HepG2 (cell line): Measurements from ENCODE around the gene NEK5. TPM values are rescaled to one million over a fixed set of nuclear protein-coding genes. Genes with fewer than 3 reads are reported as not detected.

Experiments used
- ASH2L ChIP-seq: fragments of 300-600, 200-600 bp; sonication (generic); IDR thresholded peaks from 2 replicates; pipeline ENCODE4 v1.7.0; 2017; ENCODE audit warnings: low read depth, mild to moderate bottlenecking, moderate library complexity, mixed read lengths, low read length; ENCODE audit not compliant: insufficient read length
- BATF2 ChIP-seq: sonication (generic); formaldehyde crosslinking; IDR thresholded peaks from 2 replicates; pipeline ENCODE4 v1.8.0; 2022; ENCODE audit warnings: mild to moderate bottlenecking, missing genetic modification reagents, moderate library complexity
- DDIT3 ChIP-seq: sonication (generic); formaldehyde crosslinking; IDR thresholded peaks from 2 replicates; pipeline ENCODE4 v1.4.0; 2020; ENCODE audit warnings: mild to moderate bottlenecking, missing genetic modification reagents
- HCFC1 ChIP-seq: fragments of 150-350 bp; IDR thresholded peaks from 2 replicates; pipeline ENCODE4 v1.6.1; 2014; ENCODE audit warnings: low read depth, low read length
- HNF1A ChIP-seq, 2 experiments: sonication (generic) in 1 of 2; formaldehyde crosslinking in 1 of 2; IDR thresholded peaks; 2 replicates each; pipeline versions ENCODE4 v1.4.0 to v1.6.1; 2016 to 2020; ENCODE audit warnings: borderline replicate concordance in 1 of 2, low read depth in 1 of 2, mild to moderate bottlenecking in 1 of 2, missing genetic modification reagents in 1 of 2
- KLF15 ChIP-seq: sonication (generic); formaldehyde crosslinking; IDR thresholded peaks from 2 replicates; pipeline ENCODE4 v1.8.1; 2023; ENCODE audit warnings: borderline replicate concordance, mild to moderate bottlenecking, inconsistent platforms, missing genetic modification reagents, mixed read lengths
- NFKBIZ ChIP-seq: IDR thresholded peaks from 2 replicates; pipeline ENCODE4 v1.6.1; 2018; ENCODE audit warnings: missing genetic modification reagents, missing compliant biosample characterization
- REL ChIP-seq: sonication (generic); formaldehyde crosslinking; conservative IDR thresholded peaks from 2 replicates; pipeline ENCODE4 v1.8.0; 2022; ENCODE audit warnings: mild to moderate bottlenecking, missing genetic modification reagents, moderate library complexity
- ZBTB2 ChIP-seq: sonication (generic); formaldehyde crosslinking; IDR thresholded peaks from 2 replicates; pipeline ENCODE4 v1.8.0; 2022; ENCODE audit warnings: low read depth, missing genetic modification reagents
- ZBTB46 ChIP-seq: sonication (generic); formaldehyde crosslinking; IDR thresholded peaks from 2 replicates; pipeline ENCODE4 v1.4.0; 2020; ENCODE audit warnings: mild to moderate bottlenecking, missing genetic modification reagents, borderline replicate concordance
- ZFX ChIP-seq: sonication (generic); formaldehyde crosslinking; IDR thresholded peaks from 2 replicates; pipeline ENCODE4 v1.4.0; 2020; ENCODE audit warnings: mild to moderate bottlenecking, low read depth, missing genetic modification reagents, moderate library complexity
- ZNF121 ChIP-seq: sonication (generic); formaldehyde crosslinking; IDR thresholded peaks from 2 replicates; pipeline ENCODE4 v1.5.0; 2020; ENCODE audit warnings: mild to moderate bottlenecking, missing genetic modification reagents
- ZNF281 ChIP-seq: sonication (generic); formaldehyde crosslinking; IDR thresholded peaks from 2 replicates; pipeline ENCODE4 v1.4.0; 2020; ENCODE audit warnings: missing genetic modification reagents, borderline replicate concordance
- ZNF784 ChIP-seq: sonication (generic); formaldehyde crosslinking; IDR thresholded peaks from 2 replicates; pipeline ENCODE4 v1.5.1; 2020; ENCODE audit warnings: missing genetic modification reagents, mild to moderate bottlenecking, borderline replicate concordance
- ZSCAN30 ChIP-seq: sonication (generic); formaldehyde crosslinking; IDR thresholded peaks from 2 replicates; pipeline ENCODE4 v1.5.0; 2020; ENCODE audit warnings: mild to moderate bottlenecking, missing genetic modification reagents
- polyA plus RNA-seq, 8 experiments: library from polyadenylated mRNA; depleted of rRNA in 3 of 8; stranded (reverse) in 7 of 8; unstranded in 1 of 8; fragments of >200 nt; fragmentation: Illumina TruSeq in 4 of 8; extraction: Trizol in 4 of 8; gene quantifications; 2 replicates each; pipeline versions ENCODE4 v1.2.1 to v1.2.3, GENCODE V29; 2011 to 2016; ENCODE audit warnings: low read depth in 4 of 8, missing spikeins in 1 of 8, mixed read lengths in 1 of 8; ENCODE audit not compliant: insufficient read depth in 1 of 8
- total RNA-seq, 5 experiments: library from RNA; depleted of rRNA; stranded (reverse); fragments of >200 nt; fragmentation: Illumina TruSeq; extraction: Trizol; gene quantifications; 2 replicates each; pipeline ENCODE4 v1.2.3, GENCODE V29; 2016; ENCODE audit warnings: low read depth in 1 of 5

NEK5 gene
- total and polyA plus RNA-seq, 2 of the 13 experiments (the other 11 are each of a cell fraction or from before 2014, with no cell fraction given), result 0.12 to 0.22 TPM

GRCh38 chr13:51997641-51998330, 131.1 kb downstream of the NEK5 start (continued):
- TF ChIP-seq KLF15 (CRISPR knock-in tag) (no peak), ZSCAN30 (CRISPR knock-in tag) (no peak), ASH2L (no peak), ZNF121 (peak; percentile 72), HCFC1 (no peak), ZFX (CRISPR knock-in tag) (no peak), HNF1A (IDR thresholded peaks at IDR 0.05; ENCODE audit: low read depth) (no peak), HNF1A (CRISPR knock-in tag; IDR thresholded peaks at IDR 0.05; ENCODE audit: borderline replicate concordance) (peak; percentile 78), ZBTB2 (CRISPR knock-in tag) (no peak), ZNF281 (CRISPR knock-in tag) (peak; percentile 57; the same call in 1 of the 2 replicates), DDIT3 (no peak), REL (no peak), BATF2 (CRISPR knock-in tag) (no peak), NFKBIZ (CRISPR knock-in tag) (peak; percentile 75; the same call in 1 of the 2 replicates), ZNF784 (CRISPR knock-in tag) (no peak), ZBTB46 (CRISPR knock-in tag) (no peak)
